Measurements from ENCODE around the gene HAPSTR1. TPM values are rescaled to one million over a fixed set of nuclear protein-coding genes. Genes with fewer than 3 reads are reported as not detected.

Gene HAPSTR1
- total RNA-seq, 2 donors from 2014 or later: 36.1 to 38.6 TPM

DNA sequence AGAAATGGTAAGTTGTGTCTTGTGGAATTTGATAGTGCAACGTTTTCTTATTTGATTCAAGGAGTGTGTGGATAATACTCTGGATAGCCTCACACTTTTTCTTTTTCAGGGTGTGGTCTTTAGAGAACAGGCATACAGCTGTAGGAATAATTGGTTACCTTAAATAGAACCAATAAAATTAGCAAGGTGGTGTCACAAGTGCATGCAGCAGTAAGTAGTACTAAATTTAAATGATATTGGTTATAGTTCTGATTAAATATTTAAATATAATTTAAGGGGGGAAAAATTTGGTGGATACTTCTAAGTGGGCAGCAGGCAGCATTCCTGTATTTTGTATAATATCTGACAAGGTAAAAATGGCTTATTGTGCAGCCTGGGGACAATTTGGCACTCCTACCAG, 3.7 kb downstream of the HAPSTR1 start:
- DNase-seq (ENCODE audit: low spot score): no peak
- H3K27ac ChIP-seq: no peak overlapping the region
- H3K4me1 ChIP-seq: peaks cover 0 to 72% of the 10 kb centered on the region in 2 donors
- no peaks in the 10 kb centered on the region for H3K9me3 ChIP-seq
- H3K27me3 ChIP-seq: no peaks in the 10 kb centered on the region
- H3K4me3 ChIP-seq: peak overlapping the region in 1 of 2 donors; percentile 92
- TF ChIP-seq, protein P1, sequence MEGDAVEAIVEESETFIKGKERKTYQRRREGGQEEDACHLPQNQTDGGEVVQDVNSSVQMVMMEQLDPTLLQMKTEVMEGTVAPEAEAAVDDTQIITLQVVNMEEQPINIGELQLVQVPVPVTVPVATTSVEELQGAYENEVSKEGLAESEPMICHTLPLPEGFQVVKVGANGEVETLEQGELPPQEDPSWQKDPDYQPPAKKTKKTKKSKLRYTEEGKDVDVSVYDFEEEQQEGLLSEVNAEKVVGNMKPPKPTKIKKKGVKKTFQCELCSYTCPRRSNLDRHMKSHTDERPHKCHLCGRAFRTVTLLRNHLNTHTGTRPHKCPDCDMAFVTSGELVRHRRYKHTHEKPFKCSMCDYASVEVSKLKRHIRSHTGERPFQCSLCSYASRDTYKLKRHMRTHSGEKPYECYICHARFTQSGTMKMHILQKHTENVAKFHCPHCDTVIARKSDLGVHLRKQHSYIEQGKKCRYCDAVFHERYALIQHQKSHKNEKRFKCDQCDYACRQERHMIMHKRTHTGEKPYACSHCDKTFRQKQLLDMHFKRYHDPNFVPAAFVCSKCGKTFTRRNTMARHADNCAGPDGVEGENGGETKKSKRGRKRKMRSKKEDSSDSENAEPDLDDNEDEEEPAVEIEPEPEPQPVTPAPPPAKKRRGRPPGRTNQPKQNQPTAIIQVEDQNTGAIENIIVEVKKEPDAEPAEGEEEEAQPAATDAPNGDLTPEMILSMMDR (IDR thresholded peaks at IDR 0.05): no peak
- H3K36me3 ChIP-seq: peaks cover 12% of the 10 kb centered on the region

DNA sequence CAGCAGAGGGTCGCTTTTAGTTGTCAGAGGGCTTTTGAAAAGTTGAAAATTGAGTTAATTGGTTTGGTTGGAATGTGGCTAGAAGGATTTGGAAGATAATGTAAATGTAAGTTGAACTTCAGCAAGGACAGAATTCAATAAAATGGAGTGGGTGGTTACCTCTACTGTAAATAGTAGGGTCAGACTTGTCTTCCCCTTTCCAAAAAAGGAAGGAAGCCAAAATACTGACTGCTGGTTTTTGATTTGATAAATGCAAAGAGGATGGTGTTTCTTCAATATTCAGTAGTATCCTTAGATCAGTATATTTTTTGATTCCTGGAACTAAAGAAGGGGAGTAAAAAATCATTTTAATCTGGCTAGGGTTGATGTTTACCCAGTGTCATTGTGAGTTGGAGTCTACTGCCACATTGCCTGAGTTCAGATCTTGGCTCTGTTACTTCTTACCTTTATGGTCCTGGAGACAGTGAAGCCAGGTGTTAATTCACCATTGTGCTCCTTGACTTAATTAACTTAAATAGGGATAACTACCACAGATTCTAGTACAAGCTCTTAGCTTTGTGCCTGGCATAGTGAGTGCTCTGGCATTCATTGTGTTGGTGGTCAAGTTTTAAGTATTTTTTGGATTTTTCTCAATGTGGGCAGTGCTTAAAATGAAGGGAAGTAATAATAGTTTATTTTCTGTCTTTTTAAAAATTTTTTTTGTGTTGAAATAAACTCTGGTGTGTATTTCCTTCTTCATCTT, 4.4 kb downstream of the HAPSTR1 start:
- TF ChIP-seq, protein P1 (IDR thresholded peaks at IDR 0.05): no peak
- DNase-seq (ENCODE audit: low spot score): no peak
- no peak overlapping the region for H3K27ac ChIP-seq
- peaks cover 12% of the 10 kb centered on the region for H3K36me3 ChIP-seq
- no peaks in the 10 kb centered on the region for H3K27me3 ChIP-seq
- no peaks in the 10 kb centered on the region for H3K9me3 ChIP-seq
- H3K4me3 ChIP-seq: no peak overlapping the region
- H3K4me1 ChIP-seq: peaks cover 0 to 76% of the 10 kb centered on the region in 2 donors

DNA sequence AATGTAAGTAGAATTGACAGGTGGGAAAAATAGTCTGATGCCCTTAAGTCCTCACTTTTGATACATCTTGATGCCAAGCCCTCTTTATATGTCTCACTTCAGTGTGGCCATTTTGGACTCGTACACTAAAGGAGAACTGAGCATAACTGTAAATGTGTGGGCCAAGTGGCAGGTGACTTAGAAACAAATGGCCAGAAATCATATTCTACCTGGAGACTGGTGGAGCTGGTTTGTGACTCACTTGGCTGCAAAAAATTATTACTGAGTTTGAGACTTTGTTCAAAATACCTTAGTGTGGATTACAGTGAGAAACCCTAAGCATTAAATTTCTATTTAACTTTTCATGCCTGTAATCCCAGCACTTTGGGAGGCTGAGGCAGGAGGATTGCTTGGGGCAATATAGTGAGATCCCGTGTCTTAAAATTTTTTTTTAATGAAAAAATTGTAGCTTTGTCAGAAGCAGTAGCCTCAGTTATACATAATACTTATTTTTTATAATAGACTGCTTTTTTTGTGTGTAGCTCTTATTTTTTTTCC, 5.0 kb downstream of the HAPSTR1 start:
- Histone ChIP-seq H3K4me3 (no peak overlapping the region), H3K36me3 (peaks cover 12% of the 10 kb centered on the region), H3K4me1 (peaks cover 0 to 83% of the 10 kb centered on the region in 2 donors), H3K27me3 (no peaks in the 10 kb centered on the region), H3K27ac (no peak overlapping the region), H3K9me3 (no peaks in the 10 kb centered on the region)
- DNase-seq (ENCODE audit: low spot score): no peak
- TF ChIP-seq, protein P1 (IDR thresholded peaks at IDR 0.05): no peak

DNA sequence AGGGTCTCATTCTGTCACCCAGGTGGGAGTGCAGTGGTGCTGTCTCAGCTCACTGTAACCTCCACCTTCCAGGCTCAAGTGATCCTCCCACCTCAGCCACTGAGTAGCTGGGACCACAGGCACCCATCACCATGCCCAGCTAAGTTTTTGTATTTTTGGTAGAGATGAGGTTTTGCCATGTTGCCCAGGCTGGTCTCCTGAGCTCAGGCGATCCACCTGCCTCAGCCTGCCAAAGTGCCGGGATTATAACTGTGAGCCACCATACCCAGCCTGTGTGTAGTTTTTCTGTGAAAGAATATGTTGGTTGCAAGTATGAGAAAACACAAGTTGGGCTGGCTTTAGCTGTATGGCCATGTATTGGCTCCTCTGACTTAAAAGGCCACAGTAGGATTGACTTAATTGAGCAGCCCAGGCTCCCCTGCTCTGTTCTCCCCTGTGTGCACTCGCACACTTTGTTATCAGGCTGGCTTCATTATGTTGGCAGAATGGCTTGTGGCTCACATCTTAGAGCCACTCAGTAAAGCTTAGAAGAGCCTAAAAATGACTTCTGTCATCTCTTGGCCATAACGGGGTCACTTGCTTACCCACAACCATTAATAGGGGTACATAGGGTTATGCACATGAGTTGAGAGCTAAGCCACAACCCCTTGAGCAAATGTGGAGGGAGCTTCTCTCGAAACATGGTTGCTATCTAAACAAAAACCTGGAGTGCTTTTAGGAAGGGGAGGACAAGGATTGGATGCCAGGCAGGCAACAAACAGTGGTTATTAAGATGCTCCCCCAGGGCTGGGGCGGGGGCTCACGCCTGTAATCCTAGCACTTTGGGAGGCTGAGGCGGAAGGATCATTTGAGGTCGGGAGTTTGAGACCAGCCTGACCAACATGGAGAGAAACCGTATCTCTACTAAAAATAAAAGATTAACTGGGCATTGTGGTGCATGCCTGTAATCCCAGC, 6.1 kb downstream of the HAPSTR1 start:
- Histone ChIP-seq H3K4me3 (peak overlapping the region in 1 of 2 donors; percentile 5), H3K27me3 (no peaks in the 10 kb centered on the region), H3K4me1 (peaks cover 0 to 93% of the 10 kb centered on the region in 2 donors), H3K27ac (peak overlapping the region; percentile 19 to 36), H3K36me3 (peaks cover 12% of the 10 kb centered on the region), H3K9me3 (no peaks in the 10 kb centered on the region)
- TF ChIP-seq, protein P1 (IDR thresholded peaks at IDR 0.05): no peak
- DNase-seq (ENCODE audit: low spot score): no peak

DNA sequence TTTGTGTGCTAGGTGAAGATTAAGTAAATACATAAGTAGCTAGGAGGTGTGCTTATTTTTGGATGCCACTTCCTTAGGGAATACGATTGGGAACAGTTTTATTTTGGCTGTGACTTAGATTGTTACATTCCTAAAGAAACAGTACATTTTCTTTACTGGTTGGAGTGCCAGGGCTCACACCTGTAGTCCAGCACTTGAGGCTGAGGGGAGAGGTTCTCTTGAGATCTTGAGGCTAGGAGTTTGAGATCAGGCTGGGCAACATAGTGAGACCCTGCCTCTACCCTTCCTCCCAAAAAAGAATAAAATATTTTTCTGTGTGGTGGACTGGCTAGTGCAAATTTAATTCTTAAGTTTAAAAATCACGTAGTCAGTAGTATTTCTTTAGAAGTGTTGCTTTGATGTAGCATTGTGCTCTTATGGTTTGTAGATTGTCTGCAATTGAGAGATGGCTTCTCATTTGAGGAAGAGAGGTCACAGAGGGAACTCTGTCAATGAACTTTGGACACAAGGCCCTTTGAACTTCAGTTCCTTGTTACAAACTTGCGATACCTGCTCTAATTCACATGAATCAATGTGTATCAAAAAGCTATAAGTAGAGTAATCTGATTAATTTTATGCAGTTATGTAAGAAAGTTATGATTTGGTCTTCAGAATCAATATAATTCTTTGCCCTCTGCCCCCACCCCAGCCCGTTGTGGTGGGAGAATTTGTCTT, 7.1 kb downstream of the HAPSTR1 start:
- Histone ChIP-seq H3K27ac (peak overlapping the region in 1 of 2 donors; percentile 19), H3K4me3 (no peak overlapping the region), H3K27me3 (no peaks in the 10 kb centered on the region), H3K9me3 (no peaks in the 10 kb centered on the region), H3K4me1 (peaks cover 0 to 99% of the 10 kb centered on the region in 2 donors), H3K36me3 (peaks cover 15% of the 10 kb centered on the region)
- DNase-seq (ENCODE audit: low spot score): no peak
- TF ChIP-seq, protein P1 (IDR thresholded peaks at IDR 0.05): no peak
